Astrocyte of the spinal cord (primary cell): Measurements from ENCODE around the gene KRT82.
A peak's percentile ranks its signal among the peaks of the same experiment; 100 is the strongest.

ENCODE experiments used
- DNase-seq: peaks from one replicate; pipeline ENCODE4 v3.0.0; 2011; ENCODE audit warnings: low read depth, low spot score
- H3K4me3 ChIP-seq: 2 replicates; pipeline ENCODE4 v1.5.1; 2011; ENCODE audit warnings: low read depth, mild to moderate bottlenecking, low read length, moderate library complexity
- CTCF ChIP-seq: IDR thresholded peaks from 2 replicates; pipeline ENCODE4 v1.5.1; 2012; ENCODE audit warnings: low read depth, mild to moderate bottlenecking, low read length, inconsistent platforms
- in situ Hi-C: cut with HindIII; loops from 2 replicates; pipeline ENCODE4 v1.10.0; 2017; ENCODE audit warnings: low sequenced_read_pairs

The KRT82 gene

GRCh38 chr12:52395761-52396434, 10.2 kb downstream of the KRT82 start:
- in situ Hi-C loops, result no loop called here
- no peak for DNase-seq
- H3K4me3 ChIP-seq, result no peak overlapping the region
- TF ChIP-seq CTCF, result peak; percentile 23

- in situ Hi-C loops, result no loop called here
- TF ChIP-seq CTCF, result no peak
- no peak overlapping the region for H3K4me3 ChIP-seq
- DNase-seq, result no peak
Observed at GRCh38 chr12:52394836-52395405, 11.2 kb downstream of the KRT82 start.

- TF ChIP-seq CTCF, result no peak
- in situ Hi-C loops, result no loop called here
- no peak overlapping the region for H3K4me3 ChIP-seq
- DNase-seq, result no peak
Observed at GRCh38 chr12:52392465-52393007, 13.6 kb downstream of the KRT82 start.

- TF ChIP-seq CTCF, result no peak
- in situ Hi-C loops, result no loop called here
- no peak overlapping the region for H3K4me3 ChIP-seq
- no peak for DNase-seq
Observed at GRCh38 chr12:52391618-52392002, 14.5 kb downstream of the KRT82 start.

- DNase-seq, result no peak
- in situ Hi-C loops, result no loop called here
Observed at GRCh38 chr12:52390739-52391617, 15.2 kb downstream of the KRT82 start.

More at GRCh38 chr12:52390739-52391617, 15.2 kb downstream of the KRT82 start:
- TF ChIP-seq CTCF, result peak; percentile 68
- H3K4me3 ChIP-seq, result no peak overlapping the region
